HG02840 (cell line): ENCODE data around the gene CYP2F1.
"Not testable (repeated sequence)": the region's sequence is repeated elsewhere in the genome, so short reads cannot be mapped to it uniquely, and the experiment has no call there.

Experiments
- ATAC-seq: cut with Tn5 transposase; IDR thresholded peaks from one replicate; pipeline ENCODE4 v1.9.1; 2021; ENCODE audit warnings: mild to moderate bottlenecking, moderate library complexity, moderate number of reproducible peaks; ENCODE audit not compliant: unreplicated experiment, low FRiP score

The CYP2F1 gene, protein sequence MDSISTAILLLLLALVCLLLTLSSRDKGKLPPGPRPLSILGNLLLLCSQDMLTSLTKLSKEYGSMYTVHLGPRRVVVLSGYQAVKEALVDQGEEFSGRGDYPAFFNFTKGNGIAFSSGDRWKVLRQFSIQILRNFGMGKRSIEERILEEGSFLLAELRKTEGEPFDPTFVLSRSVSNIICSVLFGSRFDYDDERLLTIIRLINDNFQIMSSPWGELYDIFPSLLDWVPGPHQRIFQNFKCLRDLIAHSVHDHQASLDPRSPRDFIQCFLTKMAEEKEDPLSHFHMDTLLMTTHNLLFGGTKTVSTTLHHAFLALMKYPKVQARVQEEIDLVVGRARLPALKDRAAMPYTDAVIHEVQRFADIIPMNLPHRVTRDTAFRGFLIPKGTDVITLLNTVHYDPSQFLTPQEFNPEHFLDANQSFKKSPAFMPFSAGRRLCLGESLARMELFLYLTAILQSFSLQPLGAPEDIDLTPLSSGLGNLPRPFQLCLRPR

DNA sequence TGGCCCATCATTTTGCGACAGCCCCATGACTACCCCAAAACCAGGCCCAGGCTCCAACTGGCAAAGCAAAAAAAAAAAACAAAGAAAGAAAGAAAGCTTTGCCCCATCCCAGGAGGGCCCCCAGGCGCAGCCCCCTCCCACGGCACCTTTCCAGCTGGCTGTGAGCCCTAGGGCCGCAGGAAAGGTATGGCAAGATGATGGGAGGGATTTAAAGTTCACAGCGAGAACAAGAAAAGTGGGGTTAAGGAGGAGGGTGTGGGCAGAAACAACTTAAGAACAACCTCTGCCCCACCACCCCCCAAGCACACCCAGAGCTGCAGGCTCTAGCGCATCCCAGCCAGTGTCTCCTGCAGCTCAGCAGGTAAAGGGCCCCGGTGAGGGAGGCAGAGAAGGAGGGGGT is at the start of gene CYP2F1:
Gene CYP2F1, plus strand, starts transcription at position 301 of the 400 bp plus-strand sequence. CDS start 1,757 bp downstream, outside the sequence.
- no peak for ATAC-seq

GRCh38 chr19:41064974-41065569 is 49.2 kb upstream of the CYP2F1 start:
- ATAC-seq: no peak

DNA sequence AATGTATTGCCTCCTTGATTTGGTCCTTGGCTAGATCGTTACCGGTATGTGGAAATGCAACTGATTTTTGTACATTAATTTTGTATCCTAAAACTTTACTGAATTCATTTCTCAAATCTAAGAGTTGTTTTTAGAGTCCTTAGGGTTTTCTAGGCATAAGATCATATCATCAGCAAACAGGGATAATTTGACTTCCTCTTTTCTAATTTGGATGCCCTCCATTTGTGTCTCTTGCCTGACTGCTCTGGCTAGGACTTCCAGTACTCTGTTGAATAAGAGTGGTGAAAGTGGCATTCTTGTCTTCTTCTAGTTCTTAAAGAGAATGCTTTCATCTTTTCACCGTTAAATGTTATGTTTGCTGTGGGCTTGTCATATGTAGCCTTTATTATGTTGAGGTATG is 37.9 kb upstream of the CYP2F1 start:
- no peak for ATAC-seq

GRCh38 chr19:41083516-41083915 is 30.7 kb upstream of the CYP2F1 start:
- no peak for ATAC-seq

DNA sequence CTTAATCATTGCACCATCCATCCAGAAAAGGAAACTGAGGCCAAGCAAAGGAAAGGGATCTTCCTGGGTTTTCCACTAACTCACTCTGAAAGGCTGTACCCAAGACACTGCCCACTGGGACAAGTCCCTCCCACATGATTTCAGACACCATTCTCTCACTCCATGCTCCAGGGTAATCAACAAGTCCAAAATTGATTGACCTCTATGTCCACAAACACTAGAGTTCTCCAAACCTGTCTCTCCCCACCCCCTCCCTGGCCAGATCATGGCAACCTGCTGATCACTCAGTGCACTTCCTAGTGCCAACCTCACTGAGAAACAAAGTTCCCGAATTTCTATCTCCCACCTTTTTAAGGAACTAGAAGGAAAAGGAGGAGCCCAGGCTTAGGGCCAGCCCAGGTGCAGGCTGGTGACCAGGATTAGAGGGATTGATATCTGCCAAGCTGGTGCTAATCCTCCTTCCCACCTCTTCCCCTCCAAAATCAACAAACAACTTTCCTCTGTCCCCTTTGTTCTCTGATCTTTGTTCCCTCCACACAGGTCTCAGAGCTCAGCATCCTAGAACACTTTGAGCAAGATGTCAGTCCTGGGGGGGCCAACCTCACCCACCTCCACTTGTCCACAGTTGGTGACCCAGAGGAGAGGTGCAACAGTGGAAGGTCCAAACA is 28.4 kb upstream of the CYP2F1 start:
- no peak for ATAC-seq

GRCh38 chr19:41088151-41088550 is 26.1 kb upstream of the CYP2F1 start, which contains the start of gene CYP2A13:
Gene CYP2A13, plus strand, starts transcription at chr19:41088451. Its CDS starts 21 bp downstream, at chr19:41088472.
- no peak for ATAC-seq

DNA sequence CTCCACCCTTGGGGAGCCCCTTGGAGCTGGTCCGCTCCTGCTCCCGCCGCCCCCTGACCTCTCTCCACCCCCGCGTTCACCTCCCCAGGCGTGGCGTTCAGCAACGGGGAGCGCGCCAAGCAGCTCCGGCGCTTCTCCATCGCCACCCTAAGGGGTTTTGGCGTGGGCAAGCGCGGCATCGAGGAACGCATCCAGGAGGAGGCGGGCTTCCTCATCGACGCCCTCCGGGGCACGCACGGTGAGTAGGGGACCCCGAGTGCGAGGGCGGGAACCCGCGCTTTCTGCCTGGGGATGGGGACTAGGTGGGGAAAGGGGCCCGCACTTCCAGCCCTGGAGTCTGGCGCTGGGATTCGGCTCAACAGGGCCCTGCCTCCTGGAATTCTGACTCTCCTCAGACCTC is 24.3 kb upstream of the CYP2F1 start:
- ATAC-seq: no peak

DNA sequence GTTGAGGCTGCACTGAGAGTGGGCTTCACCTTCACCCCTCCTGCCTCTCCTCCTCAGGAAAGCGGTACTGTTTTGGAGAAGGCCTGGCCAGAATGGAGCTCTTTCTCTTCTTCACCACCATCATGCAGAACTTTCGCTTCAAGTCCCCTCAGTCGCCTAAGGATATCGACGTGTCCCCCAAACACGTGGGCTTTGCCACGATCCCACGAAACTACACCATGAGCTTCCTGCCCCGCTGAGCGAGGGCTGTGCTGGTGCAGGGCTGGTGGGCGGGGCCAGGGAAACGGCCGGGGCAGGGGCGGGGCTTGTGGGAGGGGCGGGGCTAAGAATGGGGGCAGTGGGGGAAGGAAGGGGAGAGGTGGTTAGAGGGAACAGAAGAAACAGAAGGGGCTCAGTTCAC is 18.5 kb upstream of the CYP2F1 start:
- ATAC-seq: no peak

DNA sequence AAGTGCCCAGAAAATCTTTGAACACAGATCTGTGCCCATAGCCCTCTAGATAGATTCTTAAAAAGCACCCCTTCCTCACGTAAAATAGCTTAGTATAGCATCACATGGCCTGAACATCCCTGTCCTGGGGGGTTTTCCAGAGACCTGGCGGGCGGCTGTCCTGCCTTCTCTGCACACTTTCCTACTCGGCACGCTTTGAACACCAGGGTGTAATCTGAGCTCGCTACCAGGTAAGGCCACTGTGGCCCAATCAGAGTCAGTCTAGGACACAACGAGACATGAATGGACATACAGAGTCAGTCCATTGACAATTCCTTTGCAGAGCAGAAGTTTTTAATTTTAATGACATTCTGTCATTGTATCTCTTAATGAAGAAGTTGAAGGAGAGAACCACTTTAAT is 17.9 kb upstream of the CYP2F1 start:
- ATAC-seq: no peak

GRCh38 chr19:41097302-41097701 is 16.9 kb upstream of the CYP2F1 start:
- no peak for ATAC-seq

DNA sequence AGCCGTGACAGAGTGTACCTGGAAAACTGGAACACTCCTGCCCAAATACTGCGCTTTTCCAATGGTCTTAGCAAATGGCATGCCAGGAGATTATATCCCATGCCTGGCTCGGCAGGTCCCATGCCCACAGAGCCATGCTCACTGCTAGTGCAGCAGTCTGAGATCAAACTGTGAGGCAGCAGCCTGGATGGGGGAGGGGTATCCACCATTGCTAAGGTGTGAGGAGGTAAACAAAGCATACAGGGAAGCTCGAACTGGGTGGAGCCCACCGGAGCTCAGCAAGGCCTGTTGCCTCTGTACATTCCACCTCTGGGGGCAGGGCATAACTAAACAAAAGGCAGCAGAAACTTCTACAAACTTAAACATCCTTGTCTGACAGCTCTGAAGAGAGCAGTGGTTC is 15.5 kb upstream of the CYP2F1 start:
- ATAC-seq: no peak

DNA sequence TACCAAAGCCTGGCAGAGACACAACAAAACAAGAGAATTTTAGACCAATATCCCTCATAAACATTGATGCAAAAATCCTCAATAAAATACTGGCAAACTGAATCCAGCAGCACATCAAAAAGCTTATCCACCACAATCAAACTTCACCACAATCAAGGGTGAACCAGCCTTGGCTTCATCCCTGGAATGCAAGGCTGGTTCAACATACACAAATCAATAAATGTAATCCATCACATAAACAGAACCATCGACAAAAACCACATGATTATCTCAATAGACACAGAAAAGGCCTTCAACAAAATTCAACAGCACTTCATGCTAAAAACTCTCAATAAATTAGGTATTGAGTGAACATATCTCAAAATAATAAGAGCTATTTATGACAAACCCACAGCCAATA is 12.0 kb upstream of the CYP2F1 start:
- ATAC-seq: not testable (repeated sequence)

- no peak for ATAC-seq
Observed at GRCh38 chr19:41106177-41106576, 8.1 kb upstream of the CYP2F1 start.

DNA sequence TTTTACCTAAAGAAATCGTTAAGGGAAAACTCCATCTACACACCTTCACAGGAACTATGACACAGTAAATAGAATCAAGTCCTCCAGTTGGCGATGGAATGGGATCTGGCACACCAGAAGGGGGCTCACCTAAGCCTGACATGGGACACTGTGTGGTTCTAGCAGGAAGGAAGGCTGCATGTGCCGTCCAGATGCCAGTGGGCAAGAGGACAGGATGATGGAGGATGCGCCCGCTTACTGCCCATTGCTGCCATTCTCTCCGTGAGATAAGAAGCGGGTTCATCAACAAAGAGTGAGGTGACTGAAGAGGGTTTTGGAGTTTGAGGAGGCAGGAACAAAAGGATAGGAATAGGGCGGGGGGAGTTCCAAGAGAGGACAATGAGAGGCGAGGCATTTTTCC is 2.9 kb upstream of the CYP2F1 start:
- ATAC-seq: no peak

DNA sequence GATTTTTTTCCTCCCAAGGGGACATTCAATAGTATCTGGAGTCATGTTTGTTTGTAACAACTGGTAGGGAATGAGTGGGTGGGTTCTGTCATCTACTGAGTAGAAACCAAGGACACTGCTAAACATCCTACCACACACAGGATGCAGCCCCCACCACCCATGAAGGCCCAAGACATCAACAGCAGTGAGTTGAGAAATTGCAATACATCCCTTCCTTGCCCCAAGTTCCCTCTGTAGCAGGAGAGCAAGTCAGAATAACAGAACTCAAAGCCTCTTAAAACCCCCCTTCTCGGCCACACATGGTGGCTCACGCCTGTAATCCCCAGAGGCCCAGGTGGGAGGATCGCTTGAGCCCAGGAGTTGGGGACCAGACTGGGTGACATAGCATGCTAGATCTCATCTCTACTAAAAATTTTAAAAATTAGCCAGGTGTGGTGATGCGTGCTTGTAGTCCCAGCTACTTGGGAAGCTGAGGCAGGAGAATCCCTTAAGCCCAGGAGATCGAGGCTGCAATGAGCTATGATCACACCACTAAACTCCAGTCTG is 2.4 kb upstream of the CYP2F1 start:
- no peak for ATAC-seq

GRCh38 chr19:41112728-41113290 is 1.4 kb upstream of the CYP2F1 start:
- ATAC-seq: no peak

DNA sequence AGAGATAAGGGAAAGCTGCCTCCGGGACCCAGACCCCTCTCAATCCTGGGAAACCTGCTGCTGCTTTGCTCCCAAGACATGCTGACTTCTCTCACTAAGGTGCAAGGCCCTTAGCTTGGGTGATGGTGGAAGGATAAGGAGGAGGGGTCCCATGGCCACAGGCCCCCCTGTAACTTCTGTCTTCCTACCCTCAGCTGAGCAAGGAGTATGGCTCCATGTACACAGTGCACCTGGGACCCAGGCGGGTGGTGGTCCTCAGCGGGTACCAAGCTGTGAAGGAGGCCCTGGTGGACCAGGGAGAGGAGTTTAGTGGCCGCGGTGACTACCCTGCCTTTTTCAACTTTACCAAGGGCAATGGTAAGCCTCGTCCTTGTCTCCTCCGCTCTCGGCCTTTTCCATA is 2.0 kb downstream of the CYP2F1 start:
- no peak for ATAC-seq

DNA sequence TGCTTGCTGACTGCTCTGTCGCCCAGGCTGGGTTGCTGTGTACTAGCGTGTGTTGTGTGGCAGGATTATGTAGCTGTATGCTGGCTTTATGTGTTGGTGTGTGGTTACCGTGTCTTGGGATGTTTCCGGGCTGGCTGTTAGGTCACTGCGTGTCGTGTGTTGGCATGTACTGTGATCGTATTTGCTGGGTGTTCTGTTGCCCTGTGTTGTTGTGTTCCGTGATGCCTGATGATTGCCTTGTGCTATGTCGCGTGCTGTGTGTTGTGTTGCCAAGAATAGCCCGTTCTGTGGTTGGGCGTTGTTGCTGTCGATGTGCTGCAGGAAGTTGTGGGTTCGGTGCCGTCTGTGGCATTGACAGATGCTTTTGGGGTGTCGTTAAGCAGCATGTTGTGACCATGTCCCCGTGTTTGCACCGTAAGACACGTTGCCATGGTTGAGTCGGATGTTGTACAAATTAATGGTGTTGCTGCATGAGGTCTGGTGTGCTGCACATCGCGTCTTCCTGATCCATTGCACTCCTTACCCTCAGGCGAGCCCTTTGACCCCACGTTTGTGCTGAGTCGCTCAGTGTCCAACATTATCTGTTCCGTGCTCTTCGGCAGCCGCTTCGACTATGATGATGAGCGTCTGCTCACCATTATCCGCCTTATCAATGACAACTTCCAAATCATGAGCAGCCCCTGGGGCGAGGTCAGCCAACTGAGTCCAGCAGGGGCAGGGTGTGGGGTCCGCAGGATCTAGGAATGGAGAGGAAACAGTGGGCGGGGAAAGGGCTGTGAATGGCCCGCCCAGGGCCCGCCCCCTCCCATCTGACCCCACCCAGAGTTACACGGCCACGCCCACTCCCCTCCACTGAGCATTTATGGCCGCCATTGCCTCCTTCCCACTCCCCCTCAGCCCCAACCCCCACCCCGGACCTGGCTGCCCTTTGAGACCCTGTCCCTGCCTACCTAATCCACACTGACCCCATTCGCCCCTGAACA is 7.0 kb downstream of the CYP2F1 start:
- ATAC-seq: not testable (repeated sequence)

DNA sequence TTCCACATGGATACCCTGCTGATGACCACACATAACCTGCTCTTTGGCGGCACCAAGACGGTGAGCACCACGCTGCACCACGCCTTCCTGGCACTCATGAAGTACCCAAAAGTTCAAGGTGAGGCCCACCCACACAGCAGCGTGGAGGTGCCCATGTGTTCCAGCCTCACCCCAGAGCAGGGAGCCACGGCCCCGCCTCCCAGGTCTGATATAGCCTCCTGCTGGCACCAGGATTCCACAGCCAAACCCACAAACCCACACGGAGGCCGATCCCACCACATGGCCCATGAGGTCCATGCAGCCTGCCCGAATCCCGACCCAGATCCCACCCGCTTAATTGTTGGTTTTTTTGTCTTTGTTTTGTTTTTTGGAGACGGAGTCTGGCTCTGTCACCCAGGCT is 8.6 kb downstream of the CYP2F1 start:
- not testable (repeated sequence) for ATAC-seq
